Measurements from ENCODE around the gene COPB1. TPM values are rescaled to one million over a fixed set of nuclear protein-coding genes. Genes with fewer than 3 reads are reported as not detected.
A peak's percentile ranks its signal among the peaks of the same experiment; 100 is the strongest.

The COPB1 gene
- total RNA-seq, 1 experiment from 2014 or later: 357 TPM

DNA sequence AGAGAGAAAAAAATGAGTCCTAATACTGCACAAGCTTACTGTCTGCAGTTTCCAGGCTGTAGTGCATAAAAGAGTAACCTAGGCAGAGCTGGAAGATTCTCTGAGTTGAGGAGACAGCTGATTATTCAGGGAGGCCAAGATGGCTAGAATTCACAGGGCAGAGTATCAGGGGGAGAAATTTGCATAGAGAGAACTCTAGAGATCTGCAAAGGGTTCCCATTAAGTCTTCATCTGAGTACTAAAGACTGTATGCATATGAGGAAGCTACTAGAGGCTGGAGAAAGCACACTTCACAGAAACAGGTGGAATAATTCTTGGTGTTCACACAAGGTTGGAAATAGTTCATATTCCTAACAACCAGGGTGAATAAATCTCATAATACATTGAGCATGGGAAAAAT lies 74.0 kb downstream of the COPB1 start:
- DNase-seq (ENCODE audit: low read depth): no peak

DNA sequence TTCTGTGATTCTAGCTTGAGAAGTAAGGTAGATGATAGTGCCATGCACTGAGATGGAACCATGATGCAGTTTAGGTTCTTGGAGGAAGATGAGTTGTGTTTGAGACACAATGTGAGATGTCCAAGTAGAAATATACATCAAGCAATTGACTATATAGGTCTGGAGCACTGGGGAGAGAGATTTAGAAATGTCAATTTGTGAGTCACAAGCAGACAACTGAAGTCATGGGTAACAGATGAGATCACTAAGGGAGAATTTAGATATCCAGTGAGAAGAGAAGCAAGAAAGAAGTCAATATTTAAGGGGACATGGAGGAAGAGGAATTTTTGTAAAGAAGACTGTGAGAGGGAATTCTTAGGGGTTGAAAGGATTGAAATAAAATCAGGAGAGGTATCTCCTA lies 75.5 kb downstream of the COPB1 start:
- DNase-seq (ENCODE audit: low read depth): peak; percentile 48

DNA sequence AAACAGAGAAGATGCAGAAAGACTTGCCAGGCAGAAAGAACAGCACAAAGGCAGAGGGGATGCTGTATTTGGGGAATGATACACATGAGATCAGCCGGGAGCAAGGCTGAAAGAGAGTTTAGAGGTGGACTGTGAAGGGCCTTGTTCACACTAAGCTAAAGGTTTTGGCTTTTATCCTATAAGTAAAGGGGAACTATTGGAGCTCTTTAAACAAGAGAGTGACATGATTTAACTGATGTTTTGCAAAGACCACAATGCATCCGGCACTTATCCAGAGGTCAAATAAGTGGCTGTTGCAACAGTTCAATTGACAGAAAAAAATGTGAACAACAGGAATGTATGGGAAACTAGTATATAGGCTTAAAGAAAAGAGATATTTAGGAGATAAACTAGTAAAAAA lies 76.0 kb downstream of the COPB1 start:
- DNase-seq (ENCODE audit: low read depth): peak; percentile 50

DNA sequence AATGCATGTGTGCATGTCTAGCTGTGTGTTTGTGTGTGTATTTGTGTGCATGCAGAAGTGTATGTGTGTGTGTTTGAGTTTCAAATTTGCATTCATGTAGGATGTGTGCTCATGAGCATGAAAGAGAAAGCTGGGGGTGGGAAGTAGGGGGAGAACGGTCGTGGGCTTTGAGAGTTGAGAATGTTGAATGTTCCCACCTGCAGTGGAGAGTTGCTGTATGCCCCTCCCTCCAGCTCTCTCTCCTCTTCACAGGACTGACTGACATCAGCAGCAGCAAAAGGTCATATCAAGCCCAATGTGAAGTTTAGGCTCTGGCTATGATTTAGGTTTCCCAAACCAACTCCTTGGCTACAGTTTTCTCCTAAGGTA lies 76.8 kb downstream of the COPB1 start:
- peak; percentile 42 for DNase-seq (ENCODE audit: low read depth)

DNA sequence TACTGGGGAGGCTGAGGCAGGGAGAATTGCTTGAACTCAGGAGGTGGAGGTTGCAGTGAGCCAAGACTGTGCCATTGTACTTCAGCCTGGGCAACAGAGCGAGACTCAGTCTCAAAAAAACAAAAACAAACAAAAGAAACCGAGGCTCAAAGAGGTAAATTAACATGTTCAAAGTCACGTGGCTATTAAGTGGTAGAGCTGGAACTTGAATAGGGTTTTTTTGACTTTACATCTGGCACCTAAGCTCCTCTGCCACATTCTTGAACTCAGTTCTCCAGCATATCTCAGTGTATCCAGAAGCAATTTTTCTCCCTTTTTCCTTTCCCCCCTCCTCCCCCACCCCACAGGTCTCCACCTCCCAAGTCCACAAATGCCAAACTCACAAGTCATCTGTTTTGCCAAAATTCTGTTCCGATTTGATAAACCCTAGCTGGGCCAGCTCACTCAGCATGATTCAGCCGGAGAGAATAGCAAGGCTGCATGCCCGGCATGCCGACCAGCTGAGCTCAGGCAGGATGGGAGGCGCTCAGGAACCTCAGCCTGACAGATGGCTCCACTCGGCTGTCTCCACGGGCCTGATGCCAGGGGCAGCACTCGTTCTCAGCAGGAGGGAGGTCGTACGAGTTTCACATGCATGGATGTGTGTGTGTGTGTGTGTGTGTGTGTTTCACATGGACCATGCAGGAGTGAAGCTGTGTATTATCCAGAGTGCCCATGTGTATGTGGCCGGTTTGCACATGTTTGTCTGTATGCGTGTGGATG lies 77.4 kb downstream of the COPB1 start:
- peak; percentile 99 for DNase-seq (ENCODE audit: low read depth)

DNA sequence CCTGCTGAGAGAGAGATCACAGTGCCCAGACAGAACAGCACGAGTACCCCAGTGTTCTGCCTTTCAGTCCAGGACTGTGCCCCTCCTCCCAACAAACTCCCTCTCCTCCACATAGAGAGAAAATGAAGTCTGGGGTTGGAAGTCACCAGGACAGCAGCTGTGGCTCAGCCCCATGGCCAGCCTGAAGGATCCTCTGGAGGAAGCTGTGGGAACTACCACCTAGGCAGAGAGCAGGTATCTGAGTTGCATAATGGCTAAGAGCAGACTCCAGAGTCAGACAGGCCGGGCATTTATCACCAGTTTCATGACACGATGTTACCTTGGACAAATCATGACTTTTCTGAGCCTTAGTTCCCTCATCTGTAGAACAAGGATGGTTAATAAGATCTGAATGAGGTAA lies 79.4 kb downstream of the COPB1 start:
- no peak for DNase-seq (ENCODE audit: low read depth)

DNA sequence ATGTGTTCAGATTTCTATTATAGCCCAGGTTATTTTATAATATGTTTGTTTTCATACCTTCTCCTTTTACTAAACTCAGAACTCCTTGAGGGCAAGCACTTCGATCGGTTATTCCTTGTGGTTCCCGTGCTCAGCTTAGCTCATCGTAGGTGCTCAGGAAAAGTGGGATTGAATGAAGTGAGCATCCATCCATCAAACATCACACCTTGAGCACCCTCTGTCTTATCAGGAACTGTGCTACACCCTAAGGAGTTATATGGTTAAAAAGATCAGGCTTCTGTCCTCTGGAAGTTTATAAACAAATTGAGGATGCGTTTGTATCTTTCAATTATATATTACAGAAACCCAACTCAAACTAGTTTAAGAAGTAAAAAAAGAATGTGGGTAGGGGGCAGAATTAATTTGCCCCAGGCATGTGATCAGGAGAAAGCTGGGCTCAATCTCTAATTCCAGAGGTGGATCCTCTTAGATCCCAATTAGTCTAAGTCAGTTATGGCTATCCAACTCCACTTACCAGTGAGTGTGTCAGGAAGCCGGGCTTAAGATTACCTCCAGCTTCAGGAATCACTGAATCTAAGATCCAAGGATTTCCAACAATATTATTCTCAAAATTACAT lies 80.7 kb downstream of the COPB1 start:
- peak; percentile 74 for DNase-seq (ENCODE audit: low read depth)

DNA sequence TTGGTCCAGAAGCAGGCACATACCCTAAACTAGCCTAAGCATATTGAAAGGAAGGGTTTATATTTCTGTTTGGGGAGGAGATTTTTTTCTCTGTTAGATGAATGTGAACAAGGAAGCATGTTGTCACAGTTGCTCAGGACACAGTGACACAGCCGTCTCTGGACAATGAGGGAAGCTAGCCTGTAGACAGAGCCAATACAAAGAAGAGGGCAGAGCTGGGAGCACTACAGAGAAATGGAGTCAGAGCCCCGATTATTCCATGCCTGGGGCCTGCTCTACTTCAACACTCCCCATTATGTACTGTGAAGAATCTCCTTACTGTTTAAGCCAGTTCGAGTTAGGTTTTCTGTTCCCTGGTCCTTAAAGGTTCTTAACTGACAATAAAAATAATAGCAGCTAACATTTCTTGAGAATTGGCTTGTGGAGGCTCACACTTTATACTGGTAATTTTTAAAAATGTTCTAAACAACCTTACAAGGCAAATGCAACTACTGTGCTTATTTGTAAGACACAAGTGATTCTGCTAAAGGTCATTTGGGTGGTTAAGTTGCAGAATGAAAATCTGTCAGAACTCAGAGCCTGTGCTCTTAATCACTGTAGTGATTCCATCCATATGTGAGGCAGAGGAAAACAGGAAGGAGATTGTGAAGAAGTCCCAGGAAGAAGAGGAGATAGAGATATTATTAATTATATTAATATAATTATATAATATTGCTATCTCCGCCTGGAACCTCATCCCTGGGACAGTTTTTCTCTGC lies 81.8 kb downstream of the COPB1 start:
- no peak for DNase-seq (ENCODE audit: low read depth)

DNA sequence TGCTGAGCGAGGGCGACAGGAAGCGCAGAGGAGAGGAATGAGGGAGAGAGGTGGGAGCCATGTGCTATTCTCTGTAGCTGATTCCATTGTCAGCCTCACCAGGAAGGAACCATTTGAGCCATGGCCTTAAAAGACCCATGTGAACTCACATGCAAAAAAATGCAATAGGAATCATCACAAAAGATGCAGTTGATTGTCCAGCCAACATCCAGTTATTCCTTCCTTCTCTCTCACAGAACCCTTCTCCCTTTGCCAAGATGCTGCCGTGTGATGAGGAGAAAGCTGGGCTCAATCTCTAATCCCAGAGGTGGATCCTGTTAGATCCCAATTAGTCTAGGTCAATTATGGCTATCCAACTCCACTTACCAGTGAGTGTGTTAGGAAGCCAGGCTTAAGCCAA lies 82.4 kb downstream of the COPB1 start:
- DNase-seq (ENCODE audit: low read depth): no peak

DNA sequence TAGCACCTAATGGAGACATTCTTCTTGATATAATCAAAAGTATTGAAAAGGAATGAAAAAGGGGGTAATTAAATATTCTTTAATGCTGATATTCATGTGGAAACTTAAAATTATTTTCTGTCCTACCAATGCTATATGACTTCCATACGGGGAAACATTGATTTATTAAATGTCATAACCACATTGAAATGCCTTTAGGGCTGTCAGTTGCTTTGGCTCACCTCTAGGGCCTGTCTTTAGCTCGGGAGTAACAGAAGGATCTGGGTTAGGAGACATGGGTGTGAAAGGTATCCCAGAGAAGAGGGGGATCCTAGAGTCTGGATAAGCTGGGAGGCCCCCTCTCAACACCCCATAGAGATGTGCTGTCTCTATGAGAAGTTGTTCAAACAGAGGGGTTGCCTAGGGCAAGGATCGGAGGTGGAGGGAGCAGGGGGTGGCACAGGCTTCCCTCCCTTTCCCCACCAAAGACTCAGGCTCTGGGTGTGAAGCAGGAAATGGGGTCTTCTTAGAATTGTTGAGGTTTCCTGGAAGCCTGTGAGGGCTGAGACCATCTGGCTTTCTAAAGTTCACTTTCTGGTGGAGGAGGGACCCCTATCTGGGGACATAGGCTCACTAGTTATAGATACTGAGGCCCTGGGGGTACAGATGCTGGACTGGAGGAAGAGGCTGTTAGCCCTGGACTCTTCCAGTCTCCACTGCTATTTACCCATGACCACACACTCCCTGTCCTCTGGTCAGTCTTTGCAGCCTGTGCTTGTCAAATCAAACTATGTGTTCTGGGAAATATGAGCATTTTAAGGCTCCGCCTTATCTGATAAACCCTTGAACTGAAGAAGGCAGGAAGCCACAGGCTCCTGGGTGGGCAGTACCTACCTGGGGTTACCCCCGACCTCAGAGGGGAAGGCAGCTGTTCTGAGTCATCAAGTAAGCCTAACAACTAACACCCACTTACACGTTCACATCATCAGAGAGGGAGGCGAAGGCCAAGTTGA lies 84.8 kb downstream of the COPB1 start:
- DNase-seq (ENCODE audit: low read depth): peak; percentile 77

DNA sequence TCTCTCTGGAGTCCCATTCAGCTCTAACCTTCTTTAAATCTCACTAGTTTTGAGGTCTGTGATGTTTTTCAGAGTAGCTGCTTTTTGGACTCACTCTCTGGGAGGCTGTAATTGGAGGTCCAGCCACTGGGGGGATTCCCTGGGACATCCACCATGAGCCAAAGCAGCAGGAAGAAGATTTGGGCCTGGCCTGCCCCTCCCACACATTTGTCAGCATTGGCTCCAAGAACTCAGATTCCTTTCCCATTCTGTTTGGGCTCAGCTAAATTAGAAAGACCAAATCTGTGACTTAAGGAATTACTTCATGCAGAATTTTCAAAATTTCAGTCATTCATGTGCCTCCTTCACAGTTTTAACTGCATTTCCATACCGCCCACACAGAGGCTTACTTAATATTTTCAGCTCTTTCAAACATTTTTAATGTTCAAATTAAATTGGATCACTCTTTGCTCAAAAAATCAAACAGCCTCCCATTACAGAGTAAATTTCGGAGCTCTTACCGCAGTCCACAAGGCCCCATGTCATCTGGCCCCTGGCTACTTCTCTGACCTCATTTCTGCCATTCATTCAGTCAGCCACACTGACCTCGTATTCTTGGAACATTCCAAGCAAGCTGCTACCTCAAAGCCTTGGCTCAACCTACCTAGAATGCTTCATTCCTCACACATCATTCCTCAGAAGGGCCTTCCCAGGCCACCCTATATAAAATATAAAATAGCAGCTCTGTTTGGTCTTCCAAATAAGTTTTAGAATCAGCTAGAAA lies 86.1 kb downstream of the COPB1 start:
- DNase-seq (ENCODE audit: low read depth): peak; percentile 88

DNA sequence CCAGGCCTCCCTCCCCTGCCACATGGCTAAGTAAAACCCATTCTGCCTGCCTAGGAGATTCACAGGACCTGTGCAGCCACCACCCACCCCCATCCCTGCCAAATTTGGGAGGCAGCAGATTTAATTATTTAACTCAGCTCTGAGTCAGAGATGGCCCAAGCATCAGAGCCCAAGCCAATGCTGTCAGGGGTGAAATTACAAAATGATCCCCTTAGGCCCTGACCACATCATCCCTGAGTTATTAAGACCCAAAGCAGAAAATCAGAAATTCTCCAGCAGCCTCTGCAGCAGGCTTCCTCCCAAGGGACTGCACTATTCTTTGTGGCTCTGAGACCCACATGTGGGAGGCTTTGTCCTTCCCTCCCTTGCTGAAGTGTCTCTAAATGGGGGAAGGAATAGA lies 87.8 kb downstream of the COPB1 start:
- DNase-seq (ENCODE audit: low read depth): peak; percentile 97

DNA sequence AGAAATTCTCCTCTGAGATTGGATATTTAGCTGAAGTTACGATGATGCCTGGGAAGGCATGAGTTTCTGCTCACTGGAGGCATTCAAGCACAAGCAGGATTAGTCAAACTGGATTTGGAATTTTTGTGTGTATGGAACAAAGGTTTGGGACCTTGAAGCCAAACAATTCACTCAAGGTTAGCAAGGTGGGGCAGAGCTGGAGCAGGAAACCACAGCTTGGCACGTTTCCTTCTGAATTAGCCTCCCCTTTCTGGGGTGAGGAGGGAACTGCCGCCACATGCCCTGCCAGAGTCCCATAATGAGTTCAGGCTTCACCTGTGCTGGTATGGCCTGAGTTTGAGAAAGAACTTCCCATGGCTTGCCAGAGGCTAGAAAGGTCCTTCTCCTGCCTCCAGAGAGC lies 89.7 kb downstream of the COPB1 start:
- peak; percentile 79 for DNase-seq (ENCODE audit: low read depth)

DNA sequence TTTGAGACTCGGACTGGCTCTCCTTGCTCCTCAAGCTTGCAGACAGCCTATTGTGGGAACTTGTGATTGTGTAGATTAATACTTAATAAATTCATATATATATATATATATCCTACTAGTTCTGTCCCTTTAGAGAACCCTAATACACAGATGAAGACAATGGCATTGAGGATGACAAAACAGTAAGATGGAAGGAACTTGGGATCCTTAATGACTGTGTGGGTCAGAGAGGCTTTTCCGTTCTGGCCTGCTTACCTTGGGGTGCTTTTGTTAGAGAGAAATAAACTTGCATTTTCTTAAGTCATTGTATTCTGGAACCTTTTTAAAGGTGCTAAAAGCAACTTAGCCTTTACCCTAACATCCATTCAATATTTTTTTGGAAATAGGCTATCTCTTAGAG lies 91.0 kb downstream of the COPB1 start:
- DNase-seq (ENCODE audit: low read depth): no peak

Other genes with a start within 250 kb of the COPB1 start
- gene RRAS2, start 140.6 kb downstream of the COPB1 start, total RNA-seq (2014; rRNA removed; shearing (Covaris generic)): 127 and 143 TPM in 2 replicates
- gene PSMA1, start 20.6 kb upstream of the COPB1 start, total RNA-seq (2014; rRNA removed; shearing (Covaris generic)): 344 and 357 TPM in 2 replicates
- gene PDE3B, start 144.0 kb upstream of the COPB1 start, total RNA-seq (2014; rRNA removed; shearing (Covaris generic)): not detected in 2 replicates

Measured in M059J (cell line).